Stimulated activated CD4-positive, alpha-beta T cell treated with anti-CD3 and anti-CD28 coated beads, Interleukin-4, amount 100 ng/mL, for 24 hours (primary cell): ENCODE results near the gene RASA3.
"Not testable (repeated sequence)": the region's sequence is repeated elsewhere in the genome, so short reads cannot be mapped to it uniquely, and the experiment has no call there.

ENCODE experiments used
- DNase-seq: peaks from one replicate; pipeline ENCODE4 v3.0.0-alpha.2; 2020

Gene RASA3

DNA sequence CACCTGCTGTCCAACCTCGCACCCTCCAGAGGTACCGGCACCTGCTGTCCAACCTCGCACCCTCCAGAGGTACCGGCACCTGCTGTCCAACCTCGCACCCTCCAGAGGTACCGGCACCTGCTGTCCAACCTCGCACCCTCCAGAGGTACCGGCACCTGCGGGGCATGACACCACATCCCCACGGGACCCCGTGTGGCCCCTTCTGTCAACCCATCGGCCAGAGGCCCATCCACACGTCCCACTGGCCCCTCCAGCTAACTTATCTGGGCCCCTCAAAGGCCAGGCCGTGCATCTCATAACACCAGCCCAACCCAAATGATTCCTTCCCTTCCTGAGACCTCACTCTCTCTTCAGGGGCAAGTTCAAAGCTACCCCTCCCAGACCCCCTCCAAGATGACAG, 6.3 kb downstream of the RASA3 start:
- not testable (repeated sequence) for DNase-seq

DNA sequence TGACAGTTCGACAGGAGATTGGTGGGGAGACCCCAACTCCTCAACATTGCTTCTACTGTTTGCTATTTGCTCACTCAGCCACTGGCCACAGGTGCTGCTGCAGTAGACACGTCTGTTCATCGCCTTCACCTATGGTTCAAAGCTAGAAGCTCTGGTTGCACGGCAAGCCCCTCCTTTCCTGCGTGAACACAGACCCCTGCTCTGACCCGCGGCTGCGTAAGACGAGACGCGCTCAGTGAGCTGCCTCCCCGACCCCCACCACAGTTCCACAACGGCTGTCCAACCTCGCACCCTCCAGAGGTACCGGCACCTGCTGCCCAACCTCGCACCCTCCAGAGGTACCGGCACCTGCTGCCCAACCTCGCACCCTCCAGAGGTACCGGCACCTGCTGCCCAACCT, 6.8 kb downstream of the RASA3 start:
- DNase-seq, result no peak

DNA sequence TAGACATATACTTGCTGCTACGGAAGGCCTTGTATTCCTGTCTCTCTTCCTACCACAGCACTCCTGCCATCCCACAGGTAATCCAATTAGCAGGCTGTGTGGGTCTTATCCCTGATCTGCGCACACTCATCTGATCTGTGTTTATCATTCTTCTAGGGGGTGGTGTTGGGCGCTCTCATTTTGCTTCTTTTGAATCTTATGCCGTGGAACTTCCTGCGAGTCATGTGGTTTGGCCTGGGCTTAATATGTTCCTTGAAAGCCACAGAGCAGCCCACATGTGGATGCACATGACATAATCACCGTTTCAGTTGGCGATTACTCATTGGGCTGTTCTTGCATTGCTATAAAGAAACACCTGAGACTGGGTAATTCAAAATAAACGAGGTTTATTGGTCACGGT, 7.5 kb downstream of the RASA3 start:
- DNase-seq, result peak; percentile 84

DNA sequence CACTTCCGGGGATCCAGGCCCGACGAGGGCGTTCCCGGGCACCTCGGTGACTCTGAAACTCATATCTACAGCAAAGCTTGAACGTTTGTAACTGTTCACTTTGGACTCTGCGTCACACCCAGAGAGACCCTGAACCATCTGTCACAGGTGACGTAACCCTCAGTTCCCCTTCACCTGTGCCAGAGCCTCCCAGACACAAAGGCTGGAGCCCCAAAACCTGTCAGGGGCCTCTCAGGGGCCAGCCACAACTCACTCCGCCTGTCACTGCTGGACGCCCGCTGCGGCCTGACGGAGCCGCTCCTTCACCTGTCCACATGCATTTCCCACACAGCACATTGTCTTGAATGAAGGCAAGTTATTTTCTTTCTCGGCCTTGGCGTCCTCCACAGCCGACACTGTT, 8.0 kb downstream of the RASA3 start:
- DNase-seq, result no peak

DNA sequence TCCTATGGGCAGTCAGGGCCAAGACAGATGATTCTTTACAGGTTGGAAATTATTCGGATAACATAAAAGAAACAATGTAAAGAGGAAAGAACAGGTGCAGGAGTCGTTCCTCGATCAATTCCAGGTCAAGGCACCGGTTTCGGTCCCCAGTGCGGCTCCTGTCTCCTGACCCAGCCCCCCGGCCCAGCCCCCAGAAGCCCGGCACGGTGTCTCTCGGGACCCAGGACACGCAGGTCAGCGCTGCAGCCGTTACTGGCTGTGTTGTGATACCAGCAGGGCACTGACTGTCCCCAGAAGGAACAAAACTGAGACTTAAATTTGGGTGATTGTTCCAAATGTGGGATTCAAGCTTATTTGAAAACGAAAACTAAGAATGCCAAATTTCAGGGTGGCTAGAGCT, 8.5 kb downstream of the RASA3 start:
- no peak for DNase-seq

DNA sequence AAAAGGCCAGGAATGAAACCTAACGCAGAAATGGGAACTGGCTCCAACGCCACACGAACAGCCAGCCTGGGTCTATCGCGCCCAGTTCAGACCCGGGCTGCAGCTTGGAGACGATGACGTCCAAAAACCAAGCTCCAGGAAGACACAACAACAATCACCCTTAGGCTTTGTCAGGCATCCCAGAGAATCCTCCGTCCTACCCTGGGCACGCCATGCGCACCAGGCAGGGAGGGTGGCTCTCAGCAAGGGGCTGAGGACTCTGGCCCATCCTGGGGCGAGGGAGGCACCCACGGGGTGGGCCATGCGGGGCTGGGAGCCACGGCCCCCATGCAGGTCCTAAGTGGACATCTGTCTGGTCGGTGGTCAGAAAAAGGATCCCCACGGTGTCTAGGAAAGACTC, 9.0 kb downstream of the RASA3 start:
- no peak for DNase-seq

DNA sequence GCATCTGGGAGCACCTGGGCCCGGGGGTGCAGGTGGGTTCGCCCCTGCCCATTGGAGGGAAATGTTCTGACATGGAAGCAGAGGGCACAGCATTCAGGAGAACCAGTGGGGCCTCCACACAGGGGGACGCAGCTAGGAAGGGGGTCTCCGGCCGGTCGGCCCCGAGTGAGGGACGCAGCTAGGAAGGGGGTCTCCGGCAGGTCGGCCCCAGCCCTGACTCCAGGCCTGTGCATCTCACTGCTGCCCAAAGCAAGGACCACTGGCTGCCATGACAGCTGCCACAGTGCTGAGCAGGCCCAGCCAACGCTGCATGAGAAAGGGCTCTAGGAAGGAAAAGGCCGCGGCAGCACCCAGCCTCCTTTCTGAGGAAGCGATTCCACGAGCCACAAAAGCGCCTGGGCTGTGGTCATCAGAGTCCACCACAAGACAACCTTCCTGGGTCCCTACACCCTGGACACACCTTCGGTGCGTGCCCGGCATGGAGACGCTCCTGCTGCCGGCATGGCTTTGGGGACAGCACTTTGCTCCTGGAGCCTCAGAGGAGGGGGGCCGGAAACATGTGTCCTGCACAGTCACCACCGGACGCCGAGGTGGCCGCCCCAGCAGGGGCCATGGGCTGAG, 9.7 kb downstream of the RASA3 start:
- DNase-seq, result no peak

DNA sequence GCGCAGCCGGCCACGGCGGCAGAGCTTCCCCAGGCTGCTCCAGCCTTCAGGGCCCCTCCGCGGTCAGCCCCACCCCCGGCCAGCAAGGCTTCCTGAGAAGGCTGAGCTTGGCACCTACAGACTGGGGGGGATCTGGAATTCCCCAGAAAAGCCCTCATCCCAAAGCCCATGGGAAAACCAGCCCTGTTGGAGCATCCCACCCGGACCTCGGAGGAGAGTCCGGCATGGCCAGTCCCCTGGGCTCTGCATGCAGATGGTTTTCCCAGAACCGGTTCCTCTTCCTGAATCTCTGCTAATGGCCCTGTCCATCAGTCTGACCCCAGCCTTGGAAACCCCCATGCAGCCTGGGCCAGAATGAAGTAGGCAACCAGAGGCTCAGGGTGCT, 10.3 kb downstream of the RASA3 start:
- DNase-seq, result no peak

DNA sequence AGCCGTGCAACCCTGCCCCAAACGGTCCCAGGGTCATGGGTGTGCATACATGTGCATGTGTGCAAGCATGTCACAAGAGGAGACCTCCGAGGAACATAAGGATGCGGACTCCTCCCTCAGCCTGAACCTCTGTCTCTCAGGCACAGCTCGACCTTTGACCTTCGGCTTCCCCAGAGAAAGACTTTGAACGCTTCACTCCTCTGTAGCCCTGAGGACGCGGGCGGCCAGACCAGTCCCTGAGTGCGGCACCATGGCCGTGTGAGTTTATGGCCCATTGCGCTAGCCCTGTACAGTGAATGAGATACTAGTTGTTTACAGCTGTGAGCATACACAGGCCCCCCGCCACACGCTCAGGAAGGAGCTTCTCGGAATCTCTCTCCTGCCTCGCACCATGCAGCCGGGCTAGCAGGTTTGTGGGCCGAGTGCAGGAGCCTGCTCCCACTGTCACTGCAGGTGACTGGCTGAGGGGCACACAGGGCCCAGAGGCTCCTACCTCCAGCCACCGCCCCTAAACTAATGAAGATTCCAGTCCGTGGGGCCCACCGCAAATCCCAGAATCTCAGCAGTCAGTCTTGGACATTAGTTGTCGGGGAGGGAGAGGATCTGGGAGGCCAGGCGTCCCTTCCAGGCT, 10.8 kb downstream of the RASA3 start:
- DNase-seq, result no peak

DNA sequence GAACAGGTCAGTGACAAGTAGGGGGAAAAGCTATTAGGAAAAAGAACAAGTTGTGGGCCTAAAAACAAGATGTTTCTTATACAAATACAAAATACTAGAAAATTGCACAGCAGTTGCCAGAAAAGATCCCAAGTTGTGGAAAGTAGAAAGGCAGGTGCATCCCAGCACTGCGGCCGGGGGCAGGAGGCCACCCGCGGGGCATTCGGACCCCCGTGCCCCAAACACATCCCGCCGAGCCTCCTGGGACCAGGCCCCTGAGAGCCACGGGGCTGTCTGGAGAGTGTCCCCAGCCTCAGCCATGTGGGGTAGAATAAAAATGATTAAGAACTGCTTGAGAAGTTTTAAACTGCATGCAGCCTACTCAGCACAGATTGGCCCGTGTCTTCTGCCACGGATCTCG, 11.4 kb downstream of the RASA3 start:
- no peak for DNase-seq

DNA sequence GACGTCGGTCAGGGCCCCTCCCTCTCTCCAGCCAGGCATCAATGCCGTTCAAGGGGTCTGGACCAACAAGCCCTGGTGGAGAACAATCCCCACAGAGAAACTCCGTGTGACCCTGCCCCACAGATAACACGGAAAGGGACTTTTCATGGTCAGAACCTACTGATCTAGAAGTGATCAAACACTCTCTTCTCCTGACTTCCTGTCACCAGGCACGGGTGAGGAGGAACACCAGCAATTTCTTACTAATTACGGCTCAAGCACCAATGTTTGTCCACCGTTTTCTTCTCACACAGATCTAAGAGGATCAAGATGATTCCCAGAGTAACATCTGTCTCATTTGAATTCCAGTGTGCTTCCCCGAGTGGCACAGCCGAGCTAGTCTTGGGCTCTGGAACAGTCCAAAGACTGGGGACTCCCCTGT, 11.8 kb downstream of the RASA3 start:
- no peak for DNase-seq

DNA sequence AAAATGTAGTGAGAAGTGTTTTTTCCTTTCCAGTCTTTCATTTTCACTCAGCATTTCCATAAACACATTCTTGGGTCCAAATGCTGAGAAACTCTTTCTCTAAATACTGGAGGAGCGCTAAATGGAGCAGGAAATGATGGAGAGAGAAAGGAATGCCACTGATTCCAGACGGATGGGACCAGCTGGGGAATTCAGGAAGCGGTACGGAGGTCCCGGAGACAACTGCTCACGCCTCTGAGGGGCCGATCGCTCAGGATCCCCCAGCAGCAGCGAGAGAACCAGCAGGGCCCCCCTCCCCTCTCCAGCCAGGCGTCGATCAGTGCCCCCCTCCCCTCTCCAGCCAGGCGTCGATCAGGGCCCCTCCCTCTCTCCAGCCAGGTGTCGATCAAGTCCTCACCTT, 13.2 kb downstream of the RASA3 start:
- no peak for DNase-seq

DNA sequence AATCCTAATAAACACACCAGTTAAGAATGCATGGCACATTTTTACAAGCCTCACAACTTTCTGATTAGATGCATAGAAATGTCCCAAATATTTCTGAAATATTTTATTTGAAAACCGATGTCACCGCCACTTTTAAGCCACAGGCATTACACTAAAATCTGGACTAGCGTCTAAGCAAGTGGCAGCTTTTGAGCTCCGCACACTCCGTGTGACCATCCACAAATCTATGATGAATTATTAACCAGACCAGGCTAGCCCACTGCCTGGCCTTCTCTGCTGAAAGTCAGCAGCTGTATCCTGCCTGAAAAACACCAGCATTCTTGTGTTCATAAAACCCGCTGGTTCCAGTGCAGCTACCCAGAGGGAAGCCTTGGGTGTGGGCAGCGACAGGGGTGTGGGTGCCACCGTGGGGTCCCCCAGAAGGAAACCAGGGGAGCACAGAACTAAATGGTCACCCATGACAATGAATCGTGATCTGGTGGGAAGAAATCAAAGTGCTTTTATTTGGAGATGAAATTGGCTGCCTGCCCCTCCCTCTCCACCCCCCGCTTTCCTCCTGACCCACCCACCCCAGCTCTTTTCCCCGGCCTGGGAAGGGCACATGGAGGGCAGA, 13.8 kb downstream of the RASA3 start:
- DNase-seq, result no peak

DNA sequence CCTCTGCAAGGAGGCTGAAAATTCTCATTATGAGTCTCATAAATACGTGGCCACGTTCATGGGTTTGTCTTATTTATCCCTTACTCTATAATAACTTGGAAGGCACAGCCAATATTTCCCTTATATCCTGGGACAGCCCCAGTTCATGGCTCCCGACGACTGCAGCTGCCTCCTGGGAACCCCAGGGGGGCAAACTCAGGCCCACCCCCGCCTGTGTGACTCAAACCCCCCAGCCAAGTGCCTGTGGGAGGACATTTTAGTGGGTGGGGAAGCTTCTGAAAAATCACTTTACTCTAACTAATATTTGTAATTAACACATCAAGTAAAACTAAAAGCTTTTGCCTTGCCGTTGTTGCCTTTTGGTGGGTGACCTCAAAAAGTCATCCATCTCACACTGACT, 14.3 kb downstream of the RASA3 start:
- DNase-seq, result no peak

DNA sequence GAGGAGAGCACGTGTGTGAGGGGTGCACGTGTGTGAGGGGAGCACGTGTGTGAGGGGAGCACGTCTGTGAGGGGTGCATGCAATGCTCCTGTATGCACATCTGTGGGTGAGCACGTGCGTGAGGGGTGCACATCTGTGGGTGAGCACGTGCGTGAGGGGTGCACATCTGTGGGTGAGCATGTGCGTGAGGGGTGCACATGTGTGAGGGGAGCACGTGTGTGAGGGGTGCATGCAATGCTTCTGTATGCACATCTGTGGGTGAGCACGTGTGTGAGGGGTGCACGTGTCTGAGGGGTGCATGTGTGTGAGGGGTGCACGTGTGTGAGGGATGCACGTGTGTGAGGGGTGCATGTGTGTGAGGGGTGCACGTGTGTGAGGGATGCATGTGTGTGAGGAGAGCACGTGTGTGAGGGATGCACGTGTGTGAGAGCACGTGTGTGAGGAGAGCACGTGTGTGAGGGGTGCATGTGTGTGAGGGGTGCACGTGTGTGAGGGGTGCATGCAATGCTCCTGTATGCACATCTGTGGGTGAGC, 15.0 kb downstream of the RASA3 start:
- not testable (repeated sequence) for DNase-seq

DNA sequence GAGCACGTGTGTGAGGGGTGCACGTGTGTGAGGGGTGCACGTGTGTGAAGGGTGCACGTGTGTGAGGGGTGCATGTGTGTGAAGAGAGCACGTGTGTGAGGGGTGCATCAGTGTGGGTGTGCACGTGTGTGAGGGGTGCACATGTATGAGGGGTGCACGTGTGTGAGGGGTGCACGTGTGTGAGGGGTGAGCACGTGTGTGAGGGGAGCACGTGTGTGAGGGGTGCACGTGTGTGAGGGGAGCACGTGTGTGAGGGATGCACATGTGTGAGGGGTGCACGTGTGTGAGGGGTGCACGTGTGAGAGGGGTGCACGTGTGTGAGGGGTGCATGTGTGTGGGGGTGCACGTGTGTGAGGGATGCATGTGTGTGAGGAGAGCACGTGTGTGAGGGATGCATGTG, 15.7 kb downstream of the RASA3 start:
- DNase-seq, result no peak

DNA sequence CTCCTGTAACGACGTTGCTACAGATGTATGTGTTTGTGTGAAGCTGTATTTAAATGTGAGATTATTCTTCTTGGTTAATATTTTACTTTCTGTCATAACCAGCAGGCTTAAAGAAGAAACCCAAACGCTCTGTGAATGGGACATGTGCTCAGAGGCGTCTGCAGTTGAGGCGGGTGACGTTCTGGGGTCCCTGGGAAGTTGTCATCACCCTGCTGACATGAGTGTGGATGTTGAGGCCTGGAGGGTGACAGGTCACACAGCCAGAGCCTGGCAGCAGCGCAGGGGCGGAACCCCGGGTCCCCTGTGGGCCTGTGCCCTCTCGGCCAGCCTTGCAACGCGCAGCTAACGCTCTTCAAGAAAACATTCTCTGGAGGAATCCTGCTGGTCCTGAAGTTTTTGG, 16.6 kb downstream of the RASA3 start:
- DNase-seq, result no peak

DNA sequence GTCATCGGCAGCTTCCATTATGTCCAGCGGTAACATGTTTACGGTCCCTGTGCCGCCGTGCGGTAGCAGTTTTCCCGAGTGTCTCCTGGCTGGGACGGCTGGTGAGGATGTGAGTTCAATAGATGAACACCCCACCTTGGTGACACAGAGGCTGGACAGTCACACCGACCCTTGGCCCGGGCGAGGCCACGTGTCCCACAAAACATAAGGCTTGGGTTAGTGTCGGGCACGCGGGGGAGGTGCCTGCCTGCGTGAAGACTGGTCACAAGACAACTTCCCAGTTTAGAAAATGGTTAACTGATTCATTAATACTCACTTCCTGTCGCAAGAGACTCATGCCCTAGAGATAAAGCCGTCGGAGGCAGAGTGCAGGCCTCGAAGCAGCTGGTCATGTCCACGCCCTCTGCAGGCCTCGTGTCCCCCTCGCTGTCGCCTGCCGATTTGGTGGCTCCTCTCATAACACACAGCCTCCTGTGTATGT, 17.2 kb downstream of the RASA3 start:
- DNase-seq, result peak; percentile 37

DNA sequence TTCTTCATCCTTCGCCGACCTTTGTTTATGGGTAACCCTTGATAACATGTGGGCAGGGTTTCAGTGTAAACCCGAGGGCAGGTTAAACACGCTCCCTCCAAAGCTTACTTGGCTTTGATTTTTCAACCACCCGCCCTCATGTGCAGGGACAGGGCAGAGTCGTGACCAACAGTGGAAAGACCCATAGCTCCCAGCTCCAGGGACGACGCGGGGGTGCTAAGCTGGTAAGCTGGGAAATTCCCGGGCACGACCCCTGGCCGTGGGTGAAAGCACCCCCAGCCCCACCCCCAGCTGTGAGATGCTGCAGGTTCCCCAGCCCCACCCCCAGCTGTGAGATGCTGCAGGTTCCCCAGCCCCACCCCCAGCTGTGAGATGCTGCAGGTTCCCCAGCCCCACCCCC, 17.8 kb downstream of the RASA3 start:
- DNase-seq, result not testable (repeated sequence)

DNA sequence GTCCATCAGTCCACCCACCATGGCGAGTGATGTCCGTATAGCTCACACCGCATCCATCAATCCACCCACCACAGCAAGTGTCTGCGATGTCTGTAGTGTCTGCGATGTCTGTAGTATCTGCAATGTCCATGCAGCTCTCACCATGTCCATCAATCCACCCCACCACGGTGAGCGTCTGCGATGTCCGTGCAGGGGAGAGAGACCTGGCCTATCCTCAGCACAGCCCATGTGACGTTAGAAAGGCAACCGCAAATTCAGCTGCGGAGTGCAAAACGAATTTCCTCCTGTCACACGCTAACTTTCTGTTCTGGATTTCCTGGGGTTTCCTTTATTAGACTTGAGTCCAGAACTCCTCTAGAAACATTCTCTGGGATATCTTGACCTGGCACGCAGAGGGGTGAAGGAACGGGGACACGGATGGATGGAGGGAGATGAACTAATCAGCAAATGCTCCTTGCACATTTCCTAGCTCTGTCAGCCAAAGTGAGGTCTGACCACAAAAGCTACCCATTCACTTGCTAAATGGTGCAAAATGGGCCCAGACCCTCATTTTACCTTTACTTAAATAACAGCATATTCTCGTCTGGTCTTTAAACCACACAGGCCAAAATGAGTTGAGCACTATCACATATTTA, 18.3 kb downstream of the RASA3 start:
- DNase-seq, result no peak

DNA sequence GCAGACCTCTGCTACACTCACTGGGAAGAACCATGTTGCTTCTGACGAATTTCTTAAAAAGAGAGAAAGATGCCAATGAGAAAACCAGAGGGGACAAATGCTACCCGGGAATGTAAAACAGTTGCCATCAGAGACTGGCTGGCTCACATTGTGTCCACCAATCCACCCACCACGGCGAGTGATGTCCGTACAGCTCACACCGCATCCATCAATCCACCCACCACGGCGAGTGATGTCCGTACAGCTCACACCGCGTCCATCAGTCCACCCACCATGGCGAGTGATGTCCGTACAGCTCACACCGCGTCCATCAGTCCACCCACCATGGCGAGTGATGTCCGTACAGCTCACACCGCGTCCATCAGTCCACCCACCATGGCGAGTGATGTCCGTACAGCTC, 19.0 kb downstream of the RASA3 start:
- DNase-seq, result not testable (repeated sequence)

DNA sequence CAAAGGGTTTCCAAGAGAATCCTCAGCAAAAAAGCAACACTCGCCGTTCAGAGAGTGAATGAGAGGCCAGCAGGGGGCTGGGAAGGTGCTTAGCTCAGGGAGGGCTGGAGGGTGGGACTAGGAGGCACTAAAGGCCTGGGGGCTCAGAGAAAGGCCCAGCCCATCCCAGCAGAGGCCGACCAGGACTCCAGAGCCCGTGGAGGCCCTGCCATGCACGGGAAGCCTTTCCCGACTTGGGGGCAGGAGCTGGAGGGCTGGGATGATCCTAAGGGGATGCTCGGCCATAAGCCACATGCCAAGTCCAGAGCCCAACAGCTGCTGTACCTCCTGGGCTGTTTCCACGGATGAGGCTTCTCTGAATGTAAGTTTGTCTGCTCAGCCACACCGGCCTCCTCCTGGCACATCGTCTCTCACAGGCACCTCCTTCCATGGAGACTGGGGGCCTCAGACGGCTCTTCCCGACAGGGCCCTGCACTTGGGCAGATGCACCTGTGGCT, 19.5 kb downstream of the RASA3 start:
- no peak for DNase-seq

DNA sequence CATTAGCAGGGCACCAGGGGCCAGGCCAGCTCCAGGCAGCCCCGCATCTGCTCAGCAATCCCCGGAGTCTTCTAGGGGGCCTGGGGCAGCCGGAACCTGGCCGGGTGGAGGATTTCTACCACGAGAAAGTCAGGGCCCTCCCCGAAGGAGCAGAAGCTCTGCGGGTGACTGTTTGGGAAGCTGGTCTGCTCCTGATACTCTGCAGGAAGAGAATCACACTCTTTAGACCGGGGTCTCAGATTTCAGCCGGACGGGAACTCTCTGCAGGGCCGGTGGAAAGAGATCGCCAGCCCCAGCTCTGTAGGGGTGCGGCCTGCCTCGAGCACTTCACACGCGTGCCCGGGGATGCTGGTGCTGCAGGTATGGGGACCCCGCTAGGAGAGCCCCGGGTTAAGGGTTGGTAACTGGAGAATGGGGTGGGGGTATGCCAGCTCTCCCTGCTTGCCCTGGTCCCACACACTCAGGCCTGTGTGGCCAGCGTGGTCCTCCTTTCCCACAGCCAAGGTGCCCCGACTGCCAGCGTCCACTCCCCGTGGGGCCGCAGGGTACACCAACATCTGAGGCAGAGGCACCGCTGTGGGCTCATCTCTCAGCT, 20.1 kb downstream of the RASA3 start:
- no peak for DNase-seq
